Measurements from ENCODE around the gene C19orf67.

C19orf67 gene

GRCh38 chr19:14085309-14085995 lies at the start of gene C19orf67:
TSS of gene C19orf67 (minus strand) at chr19:14085783. CDS start at chr19:14085627, 156 bp downstream.
- no peak for DNase-seq (ENCODE audit: low spot score)

GRCh38 chr19:14135355-14135754 lies 49.8 kb upstream of the C19orf67 start:
- no peak for DNase-seq (ENCODE audit: low spot score)

GRCh38 chr19:14127929-14128509 lies 42.4 kb upstream of the C19orf67 start:
- DNase-seq (ENCODE audit: low spot score), result no peak

GRCh38 chr19:14127176-14127575 lies 41.6 kb upstream of the C19orf67 start:
- DNase-seq (ENCODE audit: low spot score), result no peak

GRCh38 chr19:14122924-14123323 lies 37.3 kb upstream of the C19orf67 start:
- no peak for DNase-seq (ENCODE audit: low spot score)

GRCh38 chr19:14120497-14120780 lies 34.9 kb upstream of the C19orf67 start:
- no peak for DNase-seq (ENCODE audit: low spot score)

- no peak for DNase-seq (ENCODE audit: low spot score)
Observed at GRCh38 chr19:14119644-14120496, 34.3 kb upstream of the C19orf67 start.

GRCh38 chr19:14119146-14119545 lies 33.6 kb upstream of the C19orf67 start:
- DNase-seq (ENCODE audit: low spot score), result no peak

GRCh38 chr19:14118165-14119051 lies 32.8 kb upstream of the C19orf67 start:
- no peak for DNase-seq (ENCODE audit: low spot score)

- DNase-seq (ENCODE audit: low spot score), result peak; percentile 99
Observed at GRCh38 chr19:14117668-14118164, 32.1 kb upstream of the C19orf67 start, which contains the start of gene PRKACA. TSS of gene PRKACA (minus strand) at chr19:14117762. CDS start at chr19:14117547, 215 bp downstream.

- DNase-seq (ENCODE audit: low spot score), result peak; percentile 41
Observed at GRCh38 chr19:14116918-14117578, 31.5 kb upstream of the C19orf67 start.

- no peak for DNase-seq (ENCODE audit: low spot score)
Observed at GRCh38 chr19:14116525-14116917, 30.9 kb upstream of the C19orf67 start.

- no peak for DNase-seq (ENCODE audit: low spot score)
Observed at GRCh38 chr19:14115756-14116155, 30.2 kb upstream of the C19orf67 start.

- peak; percentile 66 for DNase-seq (ENCODE audit: low spot score)
Observed at GRCh38 chr19:14114854-14115253, 29.3 kb upstream of the C19orf67 start.

GRCh38 chr19:14114439-14114838 lies 28.9 kb upstream of the C19orf67 start:
- no peak for DNase-seq (ENCODE audit: low spot score)

- no peak for DNase-seq (ENCODE audit: low spot score)
Observed at GRCh38 chr19:14113762-14114414, 28.3 kb upstream of the C19orf67 start.

- no peak for DNase-seq (ENCODE audit: low spot score)
Observed at GRCh38 chr19:14112809-14113385, 27.3 kb upstream of the C19orf67 start.

GRCh38 chr19:14112051-14112808 lies 26.6 kb upstream of the C19orf67 start:
- DNase-seq (ENCODE audit: low spot score), result no peak

- DNase-seq (ENCODE audit: low spot score), result no peak
Observed at GRCh38 chr19:14111486-14111885, 25.9 kb upstream of the C19orf67 start.

- no peak for DNase-seq (ENCODE audit: low spot score)
Observed at GRCh38 chr19:14110650-14111049, 25.1 kb upstream of the C19orf67 start.

All from iPS-NIHi11 (cell line).